GM10847 (cell line): ENCODE results near the gene MRFAP1L1.

Experiments used
- POLR2A ChIP-seq: IDR thresholded peaks from 2 replicates; pipeline ENCODE4 v1.6.1; 2011; ENCODE audit not compliant: insufficient read length; ENCODE audit errors: extremely low read depth

The MRFAP1L1 gene

GRCh38 chr4:6662591-6662990, 47.1 kb downstream of the MRFAP1L1 start:
- no peak for TF ChIP-seq POLR2A

- TF ChIP-seq POLR2A: no peak
Measured at GRCh38 chr4:6660430-6660829, 49.2 kb downstream of the MRFAP1L1 start.

GRCh38 chr4:6659897-6660296, 49.8 kb downstream of the MRFAP1L1 start:
- no peak for TF ChIP-seq POLR2A

GRCh38 chr4:6658597-6659075, 51.0 kb downstream of the MRFAP1L1 start:
- TF ChIP-seq POLR2A: no peak

- TF ChIP-seq POLR2A: no peak
Measured at GRCh38 chr4:6658209-6658595, 51.5 kb downstream of the MRFAP1L1 start.
